ENCODE results near the gene SRL. TPM values are rescaled to one million over a fixed set of nuclear protein-coding genes. Genes with fewer than 3 reads are reported as not detected.

Gene SRL
- total RNA-seq (2014; rRNA removed; shearing (Covaris generic)): not detected in 2 replicates

GRCh38 chr16:4241928-4242283 is at the start of gene SRL:
SRL (minus strand) TSS chr16:4242080; CDS start chr16:4242067, 13 bp downstream.

Other genes starting within 250 kb of the SRL start
- gene ADCY9, start 125.6 kb downstream of the SRL start, total RNA-seq (2014; rRNA removed; shearing (Covaris generic)): 5.6 and 7.4 TPM in 2 replicates
- gene TFAP4, start 30.9 kb upstream of the SRL start, total RNA-seq (2014; rRNA removed; shearing (Covaris generic)): 34.0 and 48.6 TPM in 2 replicates
- gene GLIS2, start 74.0 kb upstream of the SRL start, total RNA-seq (2014; rRNA removed; shearing (Covaris generic)): 1.8 and 2.9 TPM in 2 replicates
- 132 and 137 TPM in 2 replicates for gene PAM16, start 109.2 kb upstream of the SRL start, total RNA-seq (2014; rRNA removed; shearing (Covaris generic))
- gene VASN, start 129.8 kb upstream of the SRL start, total RNA-seq (2014; rRNA removed; shearing (Covaris generic)): 1.6 and 1.9 TPM in 2 replicates
- gene CORO7, start 174.5 kb upstream of the SRL start, total RNA-seq (2014; rRNA removed; shearing (Covaris generic)): 24.9 and 30.9 TPM in 2 replicates
- 112 and 124 TPM in 2 replicates for gene DNAJA3, start 183.8 kb upstream of the SRL start, total RNA-seq (2014; rRNA removed; shearing (Covaris generic))
- gene NMRAL1, start 232.5 kb upstream of the SRL start, total RNA-seq (2014; rRNA removed; shearing (Covaris generic)): 106 and 129 TPM in 2 replicates
- gene HMOX2, start 234.3 kb upstream of the SRL start, total RNA-seq (2014; rRNA removed; shearing (Covaris generic)): 99.2 and 106 TPM in 2 replicates